ENCODE measurements around the gene VPS33B.

Gene VPS33B

DNA sequence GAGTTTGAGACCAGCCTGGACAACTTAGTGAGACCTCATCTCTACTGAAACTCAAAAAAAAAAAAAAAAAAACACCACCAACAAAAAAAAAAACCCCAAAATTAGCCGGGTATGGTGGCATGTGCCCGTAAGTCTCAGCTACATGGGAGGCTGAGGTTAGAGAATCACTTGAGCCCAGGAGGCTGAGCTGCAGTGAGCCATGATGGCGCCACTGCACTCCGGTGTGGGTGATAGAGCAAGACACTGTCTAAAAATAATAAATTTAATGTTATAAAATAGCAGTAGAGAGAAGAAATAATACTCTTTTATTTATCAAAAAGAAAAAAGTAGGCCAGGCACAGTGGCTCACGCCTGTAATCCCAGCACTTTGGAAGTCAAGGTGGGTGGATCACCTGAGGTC, 50.3 kb downstream of the VPS33B start:
- no peak for DNase-seq

DNA sequence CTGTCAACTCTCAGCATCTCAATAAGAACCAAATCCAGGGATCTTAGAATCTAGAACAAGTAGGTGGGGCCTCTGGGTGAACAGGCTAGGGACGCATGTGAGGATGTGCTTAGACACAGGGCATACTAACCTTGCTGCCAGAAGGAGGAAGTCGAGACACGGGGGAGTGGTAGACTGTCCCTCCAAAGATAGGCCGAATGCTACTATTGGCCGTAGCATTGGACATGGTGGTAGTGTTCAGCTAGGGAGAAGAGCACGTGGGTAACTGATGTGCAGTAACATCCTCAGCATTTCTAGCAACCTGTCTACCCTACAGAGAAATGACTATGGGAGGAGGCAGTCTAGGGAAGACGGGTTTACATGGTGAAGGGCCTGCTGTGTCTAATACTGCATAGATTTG, 52.1 kb downstream of the VPS33B start:
- DNase-seq: no peak

DNA sequence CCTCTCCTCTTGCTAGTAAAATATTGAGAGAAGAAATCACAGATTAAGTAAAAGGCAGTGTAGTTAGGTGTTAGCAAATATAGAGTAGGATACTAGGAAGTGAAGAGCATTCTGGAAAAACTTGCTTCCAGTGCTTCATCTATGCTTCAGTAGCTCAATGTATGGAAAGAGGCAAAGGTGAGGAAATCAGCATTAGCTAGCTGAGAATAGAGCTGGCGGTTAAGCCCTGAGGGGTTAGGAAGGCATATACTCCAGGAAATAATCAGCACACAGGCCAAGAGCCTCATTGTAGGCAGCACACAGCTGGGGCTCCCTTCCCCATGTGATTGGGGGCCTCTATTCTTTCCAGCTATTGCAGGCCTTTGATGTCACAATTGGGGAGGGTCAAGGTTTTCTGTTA, 54.0 kb downstream of the VPS33B start:
- no peak for DNase-seq

DNA sequence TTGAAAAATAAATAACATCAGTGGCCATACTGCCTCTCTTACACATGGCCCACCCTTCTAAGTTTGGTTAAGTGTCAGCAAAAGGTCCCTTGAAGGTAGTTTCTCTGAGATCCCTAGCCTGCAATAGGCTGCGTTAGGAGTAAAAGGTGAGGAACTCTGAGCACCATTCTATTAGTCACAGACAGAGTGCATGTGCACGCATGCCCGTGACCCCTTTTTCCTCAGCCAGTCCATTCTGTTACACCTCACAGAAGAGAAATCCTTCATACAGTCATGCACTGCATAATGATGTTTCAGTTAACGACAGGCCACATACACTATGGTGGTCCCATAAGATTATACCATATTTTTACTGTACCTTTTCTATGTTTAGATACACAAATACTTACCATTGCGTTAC, 55.2 kb downstream of the VPS33B start:
- DNase-seq: no peak

DNA sequence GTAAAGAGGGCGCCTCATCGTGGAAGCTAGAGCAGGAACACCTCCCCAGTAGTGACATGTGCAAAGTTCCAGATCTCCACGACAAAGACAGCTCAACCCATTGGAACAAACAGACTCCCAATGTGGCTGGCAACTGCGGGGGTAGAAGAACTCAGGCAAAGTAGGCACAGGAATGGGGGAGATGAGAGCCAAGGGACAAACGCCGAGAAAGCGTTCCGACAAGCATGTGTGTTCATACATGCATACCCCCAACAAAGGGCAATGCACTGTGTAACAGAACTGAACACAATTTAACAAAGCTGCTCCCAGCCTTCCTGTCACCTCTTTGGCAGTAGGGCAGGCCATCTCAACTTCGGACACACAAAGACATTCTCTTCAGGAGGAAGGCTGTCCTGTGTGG, 56.1 kb downstream of the VPS33B start:
- DNase-seq: no peak

DNA sequence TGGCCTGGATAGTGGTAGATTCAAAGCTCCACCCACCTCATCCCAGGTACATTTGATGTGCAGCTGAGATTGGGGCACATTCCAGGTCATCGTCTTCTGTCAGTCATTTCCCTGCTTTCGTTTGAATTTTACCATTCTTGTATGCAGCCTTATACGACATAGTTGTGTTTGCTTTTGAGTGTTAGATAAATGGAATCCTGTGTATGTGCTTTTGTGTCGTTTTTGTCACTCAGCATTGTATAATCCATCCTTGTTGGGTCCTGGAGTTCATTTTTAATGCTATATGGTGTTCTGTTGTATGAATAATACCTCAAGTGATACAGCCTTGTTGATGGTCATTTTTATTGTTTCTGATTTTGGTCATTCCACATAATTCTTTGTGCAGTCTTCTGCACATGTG, 60.4 kb downstream of the VPS33B start:
- DNase-seq: no peak

DNA sequence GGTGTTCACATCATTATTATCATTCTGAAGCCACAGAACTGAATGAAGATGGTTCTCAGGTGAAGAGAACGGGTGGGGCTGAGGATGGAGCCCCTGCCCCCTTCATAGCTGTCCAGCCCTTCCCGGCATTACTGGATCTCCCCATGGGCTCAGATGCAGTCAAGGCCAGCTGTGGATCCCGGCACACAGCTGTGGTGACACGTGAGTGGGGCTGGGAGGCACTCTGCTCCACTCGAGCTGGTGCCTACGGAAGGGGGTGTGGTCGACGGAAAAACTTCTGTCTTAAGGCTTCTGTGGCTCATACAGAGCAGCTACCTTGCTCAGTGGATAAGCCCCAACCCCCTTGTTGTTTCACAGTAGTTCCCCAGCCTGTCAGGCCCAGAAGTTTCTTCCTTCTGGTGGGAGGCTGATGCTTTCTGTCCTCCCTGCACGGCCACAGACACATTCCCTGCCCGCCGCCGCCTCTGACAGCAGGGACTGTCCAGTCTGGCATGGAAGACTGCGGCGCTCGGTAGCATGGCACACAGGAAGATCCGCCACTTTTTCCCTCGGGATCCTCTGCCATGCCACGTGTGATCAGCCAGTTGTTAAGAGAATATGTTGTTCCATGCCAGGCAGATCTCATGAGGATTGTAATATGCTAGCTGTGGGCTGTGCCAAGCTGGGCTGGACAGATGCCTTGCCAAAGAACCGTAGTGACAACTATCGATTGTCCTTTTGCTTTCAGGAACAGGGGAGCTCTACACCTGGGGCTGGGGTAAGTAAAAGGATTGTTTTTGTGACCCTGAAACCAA, 61.9 kb downstream of the VPS33B start:
- no peak for DNase-seq

DNA sequence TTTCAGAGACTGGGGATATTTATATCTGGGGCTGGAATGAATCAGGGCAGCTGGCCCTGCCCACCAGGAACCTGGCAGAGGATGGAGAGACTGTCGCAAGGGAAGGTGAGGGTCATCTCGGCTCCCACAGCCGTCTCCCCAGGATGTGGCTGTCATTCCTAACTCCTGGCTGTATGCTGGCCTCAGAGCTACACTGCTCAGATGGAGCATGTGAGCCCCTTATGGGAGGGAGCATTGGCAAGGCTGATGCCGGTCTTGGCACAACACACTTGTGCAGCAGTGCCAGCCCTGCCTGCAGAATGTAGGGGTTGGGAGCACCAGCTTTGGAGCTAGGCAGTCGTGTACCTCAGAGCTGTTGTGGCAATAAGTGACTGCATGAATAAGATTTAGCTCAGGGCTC, 62.5 kb downstream of the VPS33B start:
- DNase-seq: no peak

DNA sequence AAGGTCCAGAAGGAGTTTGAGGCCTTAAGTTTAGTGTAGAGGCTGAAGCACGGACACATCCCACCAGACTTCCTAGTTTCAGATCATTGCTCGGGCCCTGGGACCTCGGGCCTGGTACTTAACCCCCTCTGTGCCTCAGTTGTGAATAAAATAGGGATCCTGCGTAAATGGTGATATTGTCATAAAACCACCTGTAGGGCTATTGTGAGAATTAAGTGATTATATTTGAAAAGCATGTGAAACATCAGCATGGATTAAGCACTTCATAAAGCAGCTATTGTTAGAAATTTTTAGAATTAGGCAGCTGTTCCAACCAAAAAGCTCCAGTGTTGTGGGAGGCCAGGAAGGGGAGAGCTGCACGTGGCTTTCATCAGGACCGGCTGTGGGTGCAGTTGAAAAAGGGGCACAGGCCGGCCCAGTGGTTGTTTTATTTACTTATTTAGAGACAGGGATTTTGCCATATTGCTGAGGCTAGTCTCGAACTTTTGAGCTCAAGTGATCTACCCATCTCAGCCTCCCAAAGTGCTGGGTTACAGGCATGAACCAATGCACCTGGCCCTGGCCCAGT, 63.3 kb downstream of the VPS33B start:
- no peak for DNase-seq

DNA sequence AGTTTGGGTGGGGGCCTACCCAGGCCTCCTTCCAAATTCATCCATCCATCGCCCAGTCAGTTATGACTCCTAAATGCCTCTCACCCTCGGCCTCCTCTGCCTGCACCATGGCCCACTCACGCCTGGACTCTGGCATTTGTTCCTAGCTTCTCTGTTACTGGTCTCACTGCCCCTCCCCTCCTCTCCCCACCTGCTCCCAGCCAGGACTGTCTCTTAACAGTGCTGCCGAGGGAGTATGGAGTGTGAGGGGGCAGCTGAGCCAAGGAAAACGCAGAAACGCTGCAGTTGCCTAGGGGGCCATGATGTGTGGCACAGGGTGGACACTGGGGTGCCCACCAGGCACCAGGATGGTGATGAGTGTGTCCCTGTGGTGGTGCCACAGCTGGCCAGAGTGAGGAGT, 64.6 kb downstream of the VPS33B start:
- DNase-seq: no peak

DNA sequence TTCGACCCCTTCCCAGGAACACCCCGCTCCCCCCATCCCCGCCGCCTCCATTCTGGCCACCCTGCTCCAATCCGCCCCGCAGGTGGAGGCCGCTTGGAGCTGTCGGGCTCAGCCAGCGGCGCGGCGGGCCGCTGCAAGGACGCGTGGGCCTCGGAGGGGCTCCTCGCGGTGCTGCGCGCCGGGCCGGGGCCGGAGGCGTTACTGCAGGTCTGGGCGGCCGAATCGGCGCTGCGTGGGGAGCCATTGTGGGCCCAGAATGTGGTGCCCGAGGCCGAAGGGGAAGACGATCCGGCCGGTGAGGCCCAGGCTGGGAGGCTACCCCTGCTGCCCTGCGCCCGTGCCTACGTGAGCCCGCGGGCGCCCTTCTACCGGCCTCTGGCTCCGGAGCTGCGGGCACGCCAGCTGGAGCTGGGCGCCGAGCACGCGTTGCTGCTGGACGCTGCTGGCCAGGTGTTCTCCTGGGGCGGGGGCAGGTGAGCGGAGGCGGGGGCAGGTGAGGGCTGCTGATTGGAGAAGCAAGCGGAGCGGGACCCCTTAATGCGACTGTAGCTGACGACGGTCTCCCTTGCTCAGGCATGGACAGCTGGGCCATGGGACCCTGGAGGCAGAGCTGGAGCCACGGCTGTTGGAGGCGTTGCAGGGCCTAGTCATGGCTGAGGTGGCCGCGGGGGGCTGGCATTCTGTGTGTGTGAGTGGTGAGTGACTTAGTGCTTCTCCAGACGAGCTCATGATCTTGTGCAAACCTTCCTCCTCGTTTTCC, 65.2 kb downstream of the VPS33B start:
- DNase-seq: no peak

DNA sequence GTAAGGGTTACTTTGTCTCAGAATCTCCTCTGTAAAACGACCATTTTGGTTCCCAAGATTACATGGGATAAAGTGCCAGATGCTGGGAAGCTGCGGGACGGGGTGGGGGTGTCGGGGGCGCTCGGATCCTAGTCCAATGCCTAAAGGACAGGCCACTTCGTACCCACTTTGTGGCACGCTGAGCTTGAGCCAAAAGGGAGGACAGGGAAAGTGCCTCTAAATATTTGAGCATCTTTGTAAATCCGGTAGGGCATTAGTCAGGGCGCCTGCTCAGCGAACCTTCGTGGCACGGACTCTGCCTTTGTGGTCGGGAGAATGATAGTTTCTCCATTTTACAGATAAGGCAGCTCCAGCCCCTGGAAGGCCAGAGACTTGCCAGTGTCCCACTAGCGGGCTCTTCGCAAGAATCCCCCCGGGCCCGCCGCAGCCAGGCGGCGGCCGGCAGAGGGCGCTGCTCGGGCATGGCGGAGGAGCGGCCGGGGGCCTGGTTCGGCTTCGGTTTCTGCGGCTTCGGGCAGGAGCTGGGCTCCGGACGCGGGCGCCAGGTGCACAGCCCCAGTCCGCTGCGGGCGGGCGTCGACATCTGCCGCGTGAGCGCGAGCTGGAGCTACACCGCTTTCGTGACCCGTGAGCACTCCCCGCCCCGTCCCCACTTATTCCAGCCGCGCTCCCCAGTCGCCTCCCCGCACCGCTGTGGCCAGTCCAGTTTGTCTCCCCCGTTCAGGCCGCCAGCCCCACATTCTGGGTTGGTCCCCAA, 65.9 kb downstream of the VPS33B start:
- no peak for DNase-seq

DNA sequence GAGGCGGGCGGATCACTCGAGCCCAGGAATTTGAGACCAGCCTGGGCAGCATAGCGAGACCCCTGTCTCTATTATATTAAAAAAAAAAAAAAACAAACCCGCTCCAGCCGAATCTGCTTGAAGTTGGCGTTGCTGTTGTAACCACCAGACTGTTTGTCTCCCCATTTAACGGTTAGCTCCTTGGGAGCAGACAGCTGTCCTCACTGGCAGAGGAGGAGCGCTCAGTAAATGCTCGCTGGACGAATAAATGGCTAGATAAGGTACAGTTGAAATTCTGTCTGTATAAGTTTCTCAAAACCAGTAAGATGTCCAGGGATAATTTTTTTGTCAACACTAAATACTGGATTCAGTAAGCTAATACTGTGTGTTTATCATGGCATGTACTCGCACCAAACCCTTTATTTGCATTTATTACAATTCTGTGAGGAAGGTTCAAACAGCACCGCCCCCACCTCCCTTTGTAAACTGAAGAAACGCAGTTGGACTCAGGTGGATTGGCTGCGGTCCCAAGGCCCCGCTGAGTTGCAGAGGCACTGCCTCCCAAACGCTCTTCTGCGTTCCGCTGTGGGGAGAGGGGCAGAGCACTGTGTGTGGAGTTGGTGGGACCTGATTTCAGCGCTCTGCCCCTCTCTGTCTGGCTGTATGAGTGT, 66.6 kb downstream of the VPS33B start:
- DNase-seq: peak; percentile 26

DNA sequence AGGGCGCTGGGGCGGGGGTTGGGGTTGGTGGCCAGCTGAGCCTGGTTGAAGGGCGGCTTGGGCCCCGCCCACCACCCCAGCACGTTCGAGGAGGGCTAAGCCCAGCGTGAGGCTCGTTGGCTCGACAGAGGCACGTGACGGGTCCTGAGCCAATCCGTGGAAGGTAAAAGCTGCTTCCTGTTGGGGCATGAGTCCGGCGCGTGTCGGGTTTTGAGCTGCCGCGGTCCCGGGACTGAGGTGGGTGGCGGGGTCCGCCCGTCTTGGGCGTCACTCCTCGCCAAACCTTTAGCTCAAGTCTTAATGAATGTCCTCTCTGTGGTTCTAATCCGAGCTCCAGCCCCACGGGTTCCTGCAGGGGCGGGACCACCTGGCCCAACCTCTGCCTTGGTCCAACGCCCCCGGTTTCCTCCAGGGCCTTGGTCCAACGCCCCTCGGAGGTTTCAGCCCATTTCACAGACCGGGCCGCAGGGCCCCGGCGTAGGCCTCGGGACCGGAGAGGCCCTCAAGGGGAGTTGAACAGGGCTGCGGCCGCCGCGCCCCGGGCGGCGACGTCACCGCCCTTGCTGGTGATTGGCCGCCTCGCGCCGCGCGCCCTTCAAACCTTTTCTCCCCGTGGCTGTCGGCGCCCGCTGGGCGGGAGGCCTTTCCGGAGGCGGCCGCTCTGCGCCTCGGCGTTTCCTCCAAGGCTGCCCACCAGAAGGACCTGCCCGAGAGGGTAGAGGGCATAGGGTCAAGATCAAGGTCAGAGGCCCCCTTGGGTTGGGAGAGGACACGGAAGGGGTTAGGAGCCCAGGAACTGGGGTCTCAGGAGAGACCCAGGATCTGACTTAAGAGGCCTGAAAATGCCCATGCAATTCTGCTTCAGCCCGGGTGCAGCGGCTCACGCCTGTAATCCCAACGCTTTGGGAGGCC, 67.4 kb downstream of the VPS33B start, which contains the start of gene RCCD1:
RCCD1 (plus strand) TSS at position 173 of the 912 bp plus-strand sequence. CDS start 1,851 bp downstream, outside the sequence.
- DNase-seq: peak; percentile 91

DNA sequence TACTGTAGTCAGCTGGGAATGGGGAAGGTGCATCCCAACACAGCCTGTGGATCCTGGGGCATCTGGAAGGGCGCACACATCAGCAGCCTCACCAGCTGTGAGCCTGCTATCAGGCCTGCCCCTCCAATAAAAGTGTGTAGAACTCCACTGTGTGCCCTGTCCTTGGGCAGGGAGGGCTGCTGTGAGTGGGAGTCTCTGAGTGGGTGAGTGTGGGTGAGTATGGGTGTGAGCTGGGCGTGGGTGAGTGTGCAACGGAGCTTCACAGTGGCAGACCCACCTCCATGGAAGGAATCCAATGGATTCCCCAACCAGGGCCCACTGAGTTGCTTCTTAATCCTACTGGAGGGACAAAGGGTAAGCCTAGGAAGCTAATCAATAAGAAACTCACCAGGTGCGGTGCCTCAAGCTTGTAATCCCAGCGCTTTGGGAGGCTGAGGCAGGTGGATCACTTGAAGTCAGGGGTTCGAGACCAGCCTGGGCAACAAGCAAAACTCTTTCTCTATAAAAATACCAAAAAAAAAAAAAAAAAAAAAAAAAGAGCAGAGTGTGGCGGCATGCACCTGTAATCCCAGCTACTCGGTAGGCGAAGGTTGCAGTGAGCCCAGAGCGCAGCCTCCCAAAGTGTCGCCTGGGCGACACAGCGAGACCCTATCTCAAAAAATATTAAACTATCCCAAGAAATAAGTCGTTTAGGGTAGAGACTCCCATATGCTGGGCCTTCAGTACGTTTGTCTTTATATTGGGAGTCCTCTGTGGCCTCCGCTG, 68.3 kb downstream of the VPS33B start:
- no peak for DNase-seq

DNA sequence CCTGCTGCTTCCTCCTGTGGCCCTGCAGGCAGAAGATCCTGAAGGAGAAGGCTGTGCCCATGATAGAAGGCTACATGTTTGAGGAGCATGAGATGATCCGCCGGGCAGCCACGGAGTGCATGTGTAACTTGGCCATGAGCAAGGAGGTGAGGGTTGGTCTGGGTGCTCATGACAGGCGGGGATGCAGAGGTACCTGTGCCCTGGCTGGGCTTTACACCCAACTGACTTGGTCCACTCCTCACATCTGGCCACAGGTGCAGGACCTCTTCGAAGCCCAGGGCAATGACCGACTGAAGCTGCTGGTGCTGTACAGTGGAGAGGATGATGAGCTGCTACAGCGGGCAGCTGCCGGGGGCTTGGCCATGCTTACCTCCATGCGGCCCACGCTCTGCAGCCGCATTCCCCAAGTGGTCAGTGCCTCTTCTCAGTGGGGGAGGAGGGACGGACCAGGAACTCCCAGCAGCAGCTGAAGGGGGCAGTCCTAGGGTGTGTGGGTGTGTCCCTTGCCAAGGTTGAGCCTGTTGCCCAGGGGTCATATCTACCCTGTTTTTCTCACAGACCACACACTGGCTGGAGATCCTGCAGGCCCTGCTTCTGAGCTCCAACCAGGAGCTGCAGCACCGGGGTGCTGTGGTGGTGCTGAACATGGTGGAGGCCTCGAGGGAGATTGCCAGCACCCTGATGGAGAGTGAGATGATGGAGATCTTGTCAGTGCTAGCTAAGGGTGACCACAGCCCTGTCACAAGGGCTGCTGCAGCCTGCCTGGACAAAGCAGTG, 69.3 kb downstream of the VPS33B start:
- DNase-seq: no peak

DNA sequence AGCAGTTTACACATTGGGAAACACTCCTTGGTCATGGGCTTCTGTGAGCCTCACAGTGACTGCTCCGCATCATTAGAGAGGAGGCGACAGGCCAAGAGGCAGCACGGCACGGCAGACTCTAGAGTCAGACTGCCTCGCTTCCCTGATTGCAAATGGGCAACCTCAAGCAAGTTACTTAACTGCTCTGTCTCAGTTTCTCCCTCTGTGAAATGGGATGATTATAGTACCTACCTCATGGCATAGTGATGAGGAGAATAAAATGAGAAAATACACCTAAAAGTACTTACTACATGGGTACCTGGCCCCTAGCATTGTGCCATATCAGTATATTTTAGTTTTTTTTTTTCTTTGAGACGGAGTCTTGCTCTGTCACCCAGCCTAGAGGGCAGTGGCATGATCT, 71.7 kb downstream of the VPS33B start:
- DNase-seq: no peak

DNA sequence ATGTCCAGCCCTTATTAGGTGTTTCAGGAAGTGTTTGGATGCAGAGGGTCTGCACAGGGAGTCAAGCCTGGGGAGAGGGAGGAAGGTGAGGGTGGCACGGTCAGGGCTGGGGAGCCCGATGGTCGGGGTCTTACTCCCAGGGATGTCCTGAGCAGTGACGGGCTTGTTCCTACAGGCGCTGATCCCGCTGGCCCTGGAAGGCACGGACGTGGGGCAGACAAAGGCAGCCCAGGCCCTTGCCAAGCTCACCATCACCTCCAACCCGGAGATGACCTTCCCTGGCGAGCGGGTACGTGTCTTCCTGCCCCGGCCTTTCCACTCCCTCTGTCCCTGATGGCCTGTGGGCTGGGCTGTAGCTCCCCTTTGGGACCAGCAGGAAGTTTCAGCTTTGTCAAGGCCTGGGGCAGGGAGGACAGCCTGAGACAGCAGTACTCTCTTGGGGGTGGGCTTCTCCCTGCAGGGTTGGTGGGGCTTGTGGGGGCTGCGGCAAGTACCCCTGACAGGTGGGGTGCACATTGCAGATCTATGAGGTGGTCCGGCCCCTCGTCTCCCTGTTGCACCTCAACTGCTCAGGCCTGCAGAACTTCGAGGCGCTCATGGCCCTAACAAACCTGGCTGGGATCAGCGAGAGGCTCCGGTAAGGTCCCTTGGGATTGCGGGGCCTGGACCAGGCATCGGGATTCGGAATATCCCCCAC, 72.3 kb downstream of the VPS33B start:
- DNase-seq: no peak

Data from NCI-H146 (cell line).